HG02973 (cell line): ENCODE measurements around the gene RGMA.

ENCODE experiments used
- ATAC-seq: cut with Tn5 transposase; IDR thresholded peaks from one replicate; pipeline ENCODE4 v1.9.1; 2021; ENCODE audit warnings: moderate library complexity; ENCODE audit not compliant: unreplicated experiment

RGMA gene

GRCh38 chr15:93020976-93021772 lies 67.8 kb downstream of the RGMA start:
- peak; percentile 67 for ATAC-seq

GRCh38 chr15:93019971-93020370 lies 69.0 kb downstream of the RGMA start:
- ATAC-seq, result no peak

- no peak for ATAC-seq
Observed at GRCh38 chr15:93019090-93019489, 69.9 kb downstream of the RGMA start.

GRCh38 chr15:93018574-93018973 lies 70.4 kb downstream of the RGMA start:
- no peak for ATAC-seq

GRCh38 chr15:93017526-93017925 lies 71.5 kb downstream of the RGMA start:
- no peak for ATAC-seq

- ATAC-seq, result no peak
Observed at GRCh38 chr15:93012786-93013185, 76.2 kb downstream of the RGMA start.

- ATAC-seq, result no peak
Observed at GRCh38 chr15:93007994-93008393, 81.0 kb downstream of the RGMA start.

- ATAC-seq, result no peak
Observed at GRCh38 chr15:93005133-93005532, 83.9 kb downstream of the RGMA start.

GRCh38 chr15:93001881-93002280 lies 87.1 kb downstream of the RGMA start:
- ATAC-seq, result no peak

GRCh38 chr15:93001156-93001555 lies 87.9 kb downstream of the RGMA start:
- ATAC-seq, result no peak

GRCh38 chr15:92997821-92998220 lies 91.2 kb downstream of the RGMA start:
- no peak for ATAC-seq

- no peak for ATAC-seq
Observed at GRCh38 chr15:92992720-92993119, 96.3 kb downstream of the RGMA start.

GRCh38 chr15:92990031-92990430 lies 99.0 kb downstream of the RGMA start:
- no peak for ATAC-seq

GRCh38 chr15:92989470-92989869 lies 99.5 kb downstream of the RGMA start:
- ATAC-seq, result no peak
